ENCODE results near the gene NLRP12. TPM values are rescaled to one million over a fixed set of nuclear protein-coding genes. Genes with fewer than 3 reads are reported as not detected.

NLRP12 gene
- total RNA-seq, 1 experiment from 2014 or later = 5.6 TPM

GRCh38 chr19:53785196-53785889, 38.8 kb downstream of the NLRP12 start:
- H3K36me3 Mint-ChIP-seq = peaks cover 26% of the 10 kb centered on the region
- CTCF ChIA-PET = interaction anchor here (0.6 to 1.4 kb wide), 7 partner anchors 8 to 245 kb away, joined by 3 to 7 read pairs (median 3); no protein-coding TSS in a partner anchor
- H3K9me3 Mint-ChIP-seq = peaks cover 3% of the 10 kb centered on the region; the same call in 1 of the 2 replicates
- peaks cover 57% of the 10 kb centered on the region for H3K4me1 Mint-ChIP-seq
- peak overlapping the region; percentile 91 for H3K27ac Mint-ChIP-seq
- DNase-seq (ENCODE audit: low spot score) (no peak), ATAC-seq (peak; percentile 16)
- TF ChIP-seq JUN (CRISPR knock-in tag; IDR thresholded peaks at IDR 0.05) = no peak
- TF ChIP-seq ZNF263 (CRISPR knock-in tag; IDR thresholded peaks at IDR 0.05; ENCODE audit: low read depth) = no peak
- no peak for TF ChIP-seq NR3C1 (CRISPR knock-in tag; conservative IDR thresholded peaks at IDR 0.05; ENCODE audit: low read depth)
- no peak for TF ChIP-seq ZNF121 (CRISPR knock-in tag; IDR thresholded peaks at IDR 0.05)
- TF ChIP-seq, protein P1, sequence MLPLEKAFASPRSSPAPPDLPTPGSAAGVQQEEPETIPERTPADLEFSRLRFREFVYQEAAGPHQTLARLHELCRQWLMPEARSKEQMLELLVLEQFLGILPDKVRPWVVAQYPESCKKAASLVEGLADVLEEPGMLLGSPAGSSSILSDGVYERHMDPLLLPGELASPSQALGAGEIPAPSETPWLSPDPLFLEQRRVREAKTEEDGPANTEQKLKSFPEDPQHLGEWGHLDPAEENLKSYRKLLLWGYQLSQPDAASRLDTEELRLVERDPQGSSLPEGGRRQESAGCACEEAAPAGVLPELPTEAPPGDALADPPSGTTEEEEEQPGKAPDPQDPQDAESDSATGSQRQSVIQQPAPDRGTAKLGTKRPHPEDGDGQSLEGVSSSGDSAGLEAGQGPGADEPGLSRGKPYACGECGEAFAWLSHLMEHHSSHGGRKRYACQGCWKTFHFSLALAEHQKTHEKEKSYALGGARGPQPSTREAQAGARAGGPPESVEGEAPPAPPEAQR (CRISPR knock-in tag; IDR thresholded peaks at IDR 0.05) = no peak
- TF ChIP-seq ZNF317 (CRISPR knock-in tag; IDR thresholded peaks at IDR 0.05; ENCODE audit: borderline replicate concordance, low read depth) = no peak
- TF ChIP-seq, protein P2, sequence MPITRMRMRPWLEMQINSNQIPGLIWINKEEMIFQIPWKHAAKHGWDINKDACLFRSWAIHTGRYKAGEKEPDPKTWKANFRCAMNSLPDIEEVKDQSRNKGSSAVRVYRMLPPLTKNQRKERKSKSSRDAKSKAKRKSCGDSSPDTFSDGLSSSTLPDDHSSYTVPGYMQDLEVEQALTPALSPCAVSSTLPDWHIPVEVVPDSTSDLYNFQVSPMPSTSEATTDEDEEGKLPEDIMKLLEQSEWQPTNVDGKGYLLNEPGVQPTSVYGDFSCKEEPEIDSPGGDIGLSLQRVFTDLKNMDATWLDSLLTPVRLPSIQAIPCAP (CRISPR knock-in tag; IDR thresholded peaks at IDR 0.05) = no peak
- TF ChIP-seq ELF4 (CRISPR knock-in tag; IDR thresholded peaks at IDR 0.05; ENCODE audit: low read depth) = no peak
- TF ChIP-seq IRF2 (CRISPR knock-in tag; IDR thresholded peaks at IDR 0.05; ENCODE audit: borderline replicate concordance, low read depth) = no peak
- TF ChIP-seq ETV6 (CRISPR knock-in tag; IDR thresholded peaks at IDR 0.05) = no peak
- H3K4me3 Mint-ChIP-seq = no peak overlapping the region; the same call in 1 of the 2 replicates
- H3K27me3 Mint-ChIP-seq (ENCODE audit: low read depth) = peaks cover 2% of the 10 kb centered on the region; the same call in 1 of the 2 replicates
- POLR2A ChIA-PET = interaction anchor here (0.6 to 0.7 kb wide), 2 partner anchors 113 to 161 kb away, joined by 3 to 5 read pairs; no protein-coding TSS in a partner anchor

DNA sequence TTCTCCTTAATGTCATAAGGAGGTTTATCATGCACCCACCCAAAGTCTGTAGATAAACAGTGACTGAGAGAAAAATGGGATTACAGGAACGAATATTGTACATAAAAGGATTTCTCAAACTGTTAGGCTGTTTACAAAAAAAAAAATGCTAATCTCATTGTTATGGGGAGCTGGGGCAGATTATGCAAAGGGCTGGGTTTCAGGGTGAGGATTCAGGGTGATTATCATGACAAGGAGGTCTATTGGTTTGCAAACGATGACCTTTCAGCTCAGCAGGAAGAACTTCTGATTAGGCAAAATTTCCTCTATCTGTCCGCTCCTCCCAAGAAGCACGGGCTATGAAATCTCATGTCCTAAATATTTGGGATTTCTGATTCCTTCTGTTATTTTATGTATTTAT, 41.4 kb downstream of the NLRP12 start:
- POLR2A ChIA-PET = interaction anchor here (0.5 to 1.1 kb wide), 4 partner anchors 9 to 187 kb away, joined by 3 to 4 read pairs (median 3); no protein-coding TSS in a partner anchor
- Mint-ChIP-seq H3K27ac (peak overlapping the region; percentile 99), H3K4me1 (peaks cover 47% of the 10 kb centered on the region), H3K27me3 (ENCODE audit: low read depth) (peaks cover under 1% of the 10 kb centered on the region; the same call in 1 of the 2 replicates), H3K9me3 (peaks cover 3% of the 10 kb centered on the region; the same call in 1 of the 2 replicates), H3K36me3 (peaks cover 19% of the 10 kb centered on the region), H3K4me3 (no peak overlapping the region)
- ATAC-seq (peak; percentile 81), DNase-seq (ENCODE audit: low spot score) (peak; percentile 26)
- CTCF ChIA-PET = interaction anchor here (0.8 to 3.1 kb wide), 10 partner anchors 8 to 360 kb away, joined by 3 to 55 read pairs (median 4); no protein-coding TSS in a partner anchor
- TF ChIP-seq USF1 (CRISPR knock-in tag; IDR thresholded peaks at IDR 0.05) = peak; percentile 20; the same call in 1 of the 2 replicates
- 0 out of 2 replicates have a peak, but pooled peaks have one; percentile 61 for TF ChIP-seq ZBTB43 (CRISPR knock-in tag; IDR thresholded peaks at IDR 0.05)
- TF ChIP-seq, protein P2 (CRISPR knock-in tag; IDR thresholded peaks at IDR 0.05) = no peak
- TF ChIP-seq PRRX2 (CRISPR knock-in tag; IDR thresholded peaks at IDR 0.05) = no peak
- TF ChIP-seq, protein P3, sequence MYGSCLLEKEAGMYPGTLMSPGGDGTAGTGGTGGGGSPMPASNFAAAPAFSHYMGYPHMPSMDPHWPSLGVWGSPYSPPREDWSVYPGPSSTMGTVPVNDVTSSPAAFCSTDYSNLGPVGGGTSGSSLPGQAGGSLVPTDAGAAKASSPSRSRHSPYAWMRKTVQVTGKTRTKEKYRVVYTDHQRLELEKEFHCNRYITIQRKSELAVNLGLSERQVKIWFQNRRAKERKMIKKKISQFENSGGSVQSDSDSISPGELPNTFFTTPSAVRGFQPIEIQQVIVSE (CRISPR knock-in tag; IDR thresholded peaks at IDR 0.05; ENCODE audit: borderline replicate concordance) = no peak
- TF ChIP-seq ZNF121 (CRISPR knock-in tag; IDR thresholded peaks at IDR 0.05) = no peak
- no peak for TF ChIP-seq KAT7 (CRISPR knock-in tag; IDR thresholded peaks at IDR 0.05; ENCODE audit: borderline replicate concordance)
- no peak for TF ChIP-seq ZNF671 (CRISPR knock-in tag; IDR thresholded peaks at IDR 0.05)
- TF ChIP-seq ZNF396 (CRISPR knock-in tag; IDR thresholded peaks at IDR 0.05; ENCODE audit: borderline replicate concordance) = no peak
- peak; percentile 63; the same call in 1 of the 2 replicates for TF ChIP-seq FOXJ3 (CRISPR knock-in tag; IDR thresholded peaks at IDR 0.05; ENCODE audit: borderline replicate concordance)
- TF ChIP-seq TP53 (CRISPR knock-in tag; IDR thresholded peaks at IDR 0.05) = no peak
- no peak for TF ChIP-seq SMAD3 (CRISPR knock-in tag; IDR thresholded peaks at IDR 0.05; ENCODE audit: borderline replicate concordance)
- TF ChIP-seq GRHL2 (CRISPR knock-in tag; IDR thresholded peaks at IDR 0.05; ENCODE audit: insufficient replicate concordance, severe bottlenecking) = no peak
- peak; percentile 62; the same call in 1 of the 2 replicates for TF ChIP-seq ETV6 (CRISPR knock-in tag; IDR thresholded peaks at IDR 0.05)
- 0 out of 2 replicates have a peak, but pooled peaks have one; percentile 20 for TF ChIP-seq SMAD4 (CRISPR knock-in tag; IDR thresholded peaks at IDR 0.05)
- TF ChIP-seq ZNF232 (CRISPR knock-in tag; IDR thresholded peaks at IDR 0.05) = no peak
- TF ChIP-seq ZNF423 (CRISPR knock-in tag; IDR thresholded peaks at IDR 0.05) = no peak
- TF ChIP-seq, protein P4, sequence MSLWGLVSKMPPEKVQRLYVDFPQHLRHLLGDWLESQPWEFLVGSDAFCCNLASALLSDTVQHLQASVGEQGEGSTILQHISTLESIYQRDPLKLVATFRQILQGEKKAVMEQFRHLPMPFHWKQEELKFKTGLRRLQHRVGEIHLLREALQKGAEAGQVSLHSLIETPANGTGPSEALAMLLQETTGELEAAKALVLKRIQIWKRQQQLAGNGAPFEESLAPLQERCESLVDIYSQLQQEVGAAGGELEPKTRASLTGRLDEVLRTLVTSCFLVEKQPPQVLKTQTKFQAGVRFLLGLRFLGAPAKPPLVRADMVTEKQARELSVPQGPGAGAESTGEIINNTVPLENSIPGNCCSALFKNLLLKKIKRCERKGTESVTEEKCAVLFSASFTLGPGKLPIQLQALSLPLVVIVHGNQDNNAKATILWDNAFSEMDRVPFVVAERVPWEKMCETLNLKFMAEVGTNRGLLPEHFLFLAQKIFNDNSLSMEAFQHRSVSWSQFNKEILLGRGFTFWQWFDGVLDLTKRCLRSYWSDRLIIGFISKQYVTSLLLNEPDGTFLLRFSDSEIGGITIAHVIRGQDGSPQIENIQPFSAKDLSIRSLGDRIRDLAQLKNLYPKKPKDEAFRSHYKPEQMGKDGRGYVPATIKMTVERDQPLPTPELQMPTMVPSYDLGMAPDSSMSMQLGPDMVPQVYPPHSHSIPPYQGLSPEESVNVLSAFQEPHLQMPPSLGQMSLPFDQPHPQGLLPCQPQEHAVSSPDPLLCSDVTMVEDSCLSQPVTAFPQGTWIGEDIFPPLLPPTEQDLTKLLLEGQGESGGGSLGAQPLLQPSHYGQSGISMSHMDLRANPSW (CRISPR knock-in tag; conservative IDR thresholded peaks at IDR 0.05; ENCODE audit: low read depth) = no peak

Measured in WTC11 (cell line).